IMR-90 (cell line): ENCODE results near the gene CDK6. TPM values are rescaled to one million over a fixed set of nuclear protein-coding genes. Genes with fewer than 3 reads are reported as not detected.

Source experiments
- ATAC-seq: fragments of 200-7000 bp; cut with Tn5 transposase; 2 replicates; pipeline ENCODE4 v1.9.1; 2020; ENCODE audit warnings: low read depth, mild to moderate bottlenecking, moderate library complexity
- BruUV-seq: library from RNA; stranded (reverse); fragments of 400-500 nt; replicated peaks from 2 replicates; lab custom pipeline; 2021; lab: Mats Ljungman, UMichigan
- CTCF ChIA-PET: fragments of 300-600 bp; formaldehyde crosslinking; extraction: SDS; loops from one replicate; lab custom pipeline; 2021; ENCODE audit warnings: antibody characterized with exemption; lab: Yijun Ruan, JAX
- POLR2A ChIA-PET: fragments of 300-600 bp; sonication (Branson Sonifier 250); formaldehyde crosslinking; loops from one replicate; lab custom pipeline; 2022; ENCODE audit warnings: antibody characterized with exemption; ENCODE audit not compliant: unreplicated experiment; lab: Charles Lee
- DNase-seq: peaks from one replicate; pipeline ENCODE4 v3.0.0; 2013
- H2AFZ ChIP-seq: replicated peaks from 2 replicates; pipeline ENCODE3; 2013; ENCODE audit warnings: low read length, mild to moderate bottlenecking; ENCODE audit not compliant: poor library complexity
- H2AK5ac ChIP-seq: 2 replicates; pipeline ENCODE4 v1.6.1; 2013; ENCODE audit warnings: low read depth, low read length, inconsistent platforms
- H2AK9ac ChIP-seq: replicated peaks from 2 replicates; pipeline ENCODE3; 2013; ENCODE audit warnings: mild to moderate bottlenecking, low read depth, low read length, moderate library complexity; ENCODE audit not compliant: poor library complexity
- H2BK120ac ChIP-seq: 2 replicates; pipeline ENCODE4 v1.6.1; 2013; ENCODE audit warnings: low read depth, low read length, inconsistent platforms
- H2BK15ac ChIP-seq: 3 replicates; pipeline ENCODE4 v1.6.1; 2013; ENCODE audit warnings: low read depth, low read length, inconsistent platforms
- H2BK20ac ChIP-seq: 2 replicates; pipeline ENCODE4 v1.6.1; 2013; ENCODE audit warnings: low read depth, mild to moderate bottlenecking, inconsistent platforms, low read length, moderate library complexity
- H2BK5ac ChIP-seq: 2 replicates; pipeline ENCODE4 v1.6.1; 2013; ENCODE audit warnings: mild to moderate bottlenecking, low read depth, low read length, inconsistent platforms; ENCODE audit not compliant: poor library complexity, severe bottlenecking
- H3K14ac ChIP-seq: replicated peaks from 2 replicates; pipeline ENCODE4 v1.6.1; 2013; ENCODE audit warnings: low read depth, low read length, inconsistent platforms
- H3K18ac ChIP-seq: 2 replicates; pipeline ENCODE4 v1.6.1; 2013; ENCODE audit warnings: low read depth, low read length, control low read depth
- H3K23ac ChIP-seq: 2 replicates; pipeline ENCODE4 v1.6.1; 2013; ENCODE audit warnings: low read depth, low read length, inconsistent platforms
- H3K27ac ChIP-seq: 2 replicates; pipeline ENCODE4 v1.5.1; 2013; ENCODE audit warnings: mild to moderate bottlenecking, control low read depth, low read length; ENCODE audit not compliant: insufficient read depth
- H3K27me3 ChIP-seq: 2 replicates; pipeline ENCODE4 v1.6.1; 2013; ENCODE audit warnings: low read length; ENCODE audit not compliant: control insufficient read depth, insufficient read depth
- H3K36me3 ChIP-seq: 2 replicates; pipeline ENCODE4 v1.6.1; 2013; ENCODE audit warnings: low read length, mixed read lengths; ENCODE audit not compliant: control insufficient read depth, insufficient read depth
- H3K4ac ChIP-seq: 2 replicates; pipeline ENCODE4 v1.6.1; 2013; ENCODE audit warnings: low read depth, low read length, inconsistent platforms
- H3K4me1 ChIP-seq: 2 replicates; pipeline ENCODE4 v1.6.1; 2013; ENCODE audit warnings: low read length, mixed read lengths; ENCODE audit not compliant: control insufficient read depth, insufficient read depth
- H3K4me2 ChIP-seq: 2 replicates; pipeline ENCODE4 v1.6.1; 2013; ENCODE audit warnings: low read depth, mild to moderate bottlenecking, control low read depth, low read length, moderate library complexity
- H3K4me3 ChIP-seq: 2 replicates; pipeline ENCODE4 v1.5.1; 2013; ENCODE audit warnings: low read depth, mild to moderate bottlenecking, control low read depth, low read length, moderate library complexity; ENCODE audit not compliant: insufficient read depth
- H3K56ac ChIP-seq: 2 replicates; pipeline ENCODE4 v1.6.1; 2013; ENCODE audit warnings: low read length, inconsistent platforms; ENCODE audit not compliant: insufficient read depth; ENCODE audit errors: extremely low read depth
- H3K79me1 ChIP-seq, 2 experiments: 2 replicates each; pipeline ENCODE4 v1.6.1; 2013; ENCODE audit warnings: low read length in 2 of 2, inconsistent platforms in 1 of 2, low read depth in 1 of 2
- H3K9ac ChIP-seq: 2 replicates; pipeline ENCODE4 v1.6.1; 2013; ENCODE audit warnings: low read depth, low read length, control low read depth
- H3K9me1 ChIP-seq: 2 replicates; pipeline ENCODE4 v1.6.1; 2013; ENCODE audit warnings: low read length, inconsistent platforms; ENCODE audit not compliant: insufficient read depth
- H3K9me3 ChIP-seq: 2 replicates; pipeline ENCODE4 v1.6.1; 2013; ENCODE audit warnings: low read length; ENCODE audit not compliant: control insufficient read depth, insufficient read depth
- H4K20me1 ChIP-seq: 2 replicates; pipeline ENCODE4 v1.6.1; 2013; ENCODE audit warnings: low read length, inconsistent platforms; ENCODE audit not compliant: insufficient read depth
- H4K5ac ChIP-seq: 2 replicates; pipeline ENCODE4 v1.6.1; 2013; ENCODE audit warnings: mild to moderate bottlenecking, low read depth, low read length, control low read depth
- H4K8ac ChIP-seq, 2 experiments: 2 replicates each; pipeline ENCODE4 v1.6.1; 2013; ENCODE audit warnings: low read depth in 2 of 2, low read length in 2 of 2, control low read depth in 1 of 2, inconsistent platforms in 1 of 2
- H4K91ac ChIP-seq: 2 replicates; pipeline ENCODE4 v1.6.1; 2013; ENCODE audit warnings: low read depth, low read length, inconsistent platforms; ENCODE audit not compliant: insufficient read depth
- CEBPB ChIP-seq: IDR thresholded peaks from 2 replicates; pipeline ENCODE4 v1.6.1; 2012; ENCODE audit warnings: low read depth, low read length, improper control_type of control experiment
- CHD1 ChIP-seq: IDR thresholded peaks from 2 replicates; pipeline ENCODE4 v1.6.1; 2012; ENCODE audit warnings: low read depth, low read length, improper control_type of control experiment
- ELK1 ChIP-seq: fragments of 150-350 bp; IDR thresholded peaks from 2 replicates; pipeline ENCODE4 v1.6.1; 2016; ENCODE audit warnings: low read depth, mild to moderate bottlenecking, low read length, moderate library complexity, borderline replicate concordance
- MAFK ChIP-seq: IDR thresholded peaks from 2 replicates; pipeline ENCODE4 v1.6.1; 2012; ENCODE audit warnings: low read depth, low read length, improper control_type of control experiment
- MAZ ChIP-seq: IDR thresholded peaks from 2 replicates; pipeline ENCODE4 v1.6.1; 2012; ENCODE audit warnings: low read depth, mild to moderate bottlenecking, low read length, improper control_type of control experiment, moderate library complexity, borderline replicate concordance
- MXI1 ChIP-seq: IDR thresholded peaks from 2 replicates; pipeline ENCODE4 v1.6.1; 2012; ENCODE audit warnings: low read depth, mild to moderate bottlenecking, low read length, moderate library complexity, borderline replicate concordance
- POLR2A ChIP-seq: IDR thresholded peaks from 2 replicates; pipeline ENCODE4 v1.6.1; 2012; ENCODE audit warnings: mild to moderate bottlenecking, low read depth, low read length
- RCOR1 ChIP-seq: IDR thresholded peaks from 2 replicates; pipeline ENCODE4 v1.6.1; 2012; ENCODE audit warnings: mild to moderate bottlenecking, low read length, improper control_type of control experiment; ENCODE audit not compliant: insufficient replicate concordance
- RFX5 ChIP-seq: IDR thresholded peaks from 2 replicates; pipeline ENCODE4 v1.8.0; 2012; ENCODE audit warnings: low read depth, mild to moderate bottlenecking, low read length, moderate library complexity
- SMC3 ChIP-seq: fragments of 150-350 bp; IDR thresholded peaks from 2 replicates; pipeline ENCODE4 v1.6.1; 2016; ENCODE audit warnings: low read depth, mild to moderate bottlenecking, antibody characterized with exemption, low read length, moderate library complexity
- USF2 ChIP-seq: fragments of 150-350 bp; IDR thresholded peaks from 2 replicates; pipeline ENCODE4 v1.6.1; 2017; ENCODE audit warnings: mild to moderate bottlenecking, antibody characterized with exemption, low read length, low read depth
- WGBS, 2 experiments: methylation state at CpG; one replicate each; pipeline versions ENCODE4 v1.1.5 to v1.1.7; 2013; ENCODE audit warnings: missing lambda C conversion rate in 2 of 2; ENCODE audit not compliant: insufficient read length in 1 of 2; ENCODE audit errors: extremely low coverage in 2 of 2; 5-methylcytosine and 5-hydroxymethylcytosine counted together
- dilution Hi-C: fragments of 300-500 bp; cut with HindIII; formaldehyde crosslinking; loops from one replicate; pipeline ENCODE4 v1.14.3; 2018; ENCODE audit warnings: low sequenced_read_pairs; ENCODE audit not compliant: unreplicated experiment
- in situ Hi-C: fragments of 300-500 bp; cut with MboI; formaldehyde crosslinking; loops from 3 replicates; pipeline ENCODE4 v1.14.3; 2019; ENCODE audit warnings: low sequenced_read_pairs, inconsistent platforms, mixed read lengths
- intact Hi-C: fragments of 100-400 bp; cut with micrococcal nuclease; formaldehyde crosslinking; loops from 2 replicates; pipeline ENCODE4 v1.10.0; 2022
- polyA plus RNA-seq, 3 experiments: library from polyadenylated mRNA; depleted of rRNA; stranded (reverse); fragments of >200 nt; gene quantifications; 2 replicates each; pipeline ENCODE4 v1.2.3, GENCODE V29; 2012; ENCODE audit warnings: low replicate concordance in 1 of 3
- total RNA-seq: library from RNA; depleted of rRNA; stranded (reverse); fragments of >200 nt; gene quantifications from 2 replicates; pipeline ENCODE4 v1.2.3, GENCODE V29; 2012

Gene CDK6
- total and polyA plus RNA-seq, 2 of the 4 experiments (the other 2 are of a cell fraction), result 21.5 to 195 TPM

DNA sequence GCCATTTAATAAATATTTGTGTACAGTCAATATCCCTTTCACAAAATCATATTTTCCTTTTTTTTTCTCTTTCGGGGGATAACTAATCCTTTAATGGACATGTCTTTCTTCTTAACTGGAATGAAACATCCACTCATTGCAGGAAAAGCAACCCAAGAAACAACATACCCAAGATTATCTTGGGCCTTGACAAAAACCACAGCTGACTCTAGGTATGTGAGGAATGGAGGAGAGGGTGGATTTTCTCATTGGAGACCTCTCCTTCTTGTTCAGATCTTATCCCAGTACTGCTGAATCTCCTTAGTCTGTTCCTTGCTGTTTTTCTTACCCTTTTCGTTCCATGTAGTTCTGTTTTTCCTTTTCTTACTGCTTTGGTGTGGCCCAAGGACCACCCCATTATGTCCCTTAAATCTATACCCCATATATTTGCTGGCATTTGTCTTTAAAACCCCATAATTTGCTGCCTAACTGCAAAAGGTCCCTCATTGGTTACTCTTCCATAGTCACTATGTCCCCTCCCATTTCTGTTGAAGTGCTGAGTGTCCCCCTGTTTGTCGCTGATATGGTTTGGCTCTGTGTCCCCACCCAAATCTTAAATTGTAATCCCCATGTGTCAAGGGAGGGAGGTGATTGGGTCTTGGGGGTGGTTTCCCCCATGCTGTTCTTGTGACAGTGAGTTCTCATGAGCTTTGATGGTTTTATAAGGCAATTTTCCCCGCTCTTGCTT, 6.8 kb upstream of the CDK6 start (continued):
- no peak for TF ChIP-seq CHD1
- TF ChIP-seq SMC3, result no peak

GRCh38 chr7:92841192-92841591, 4.8 kb upstream of the CDK6 start:
- ChIA-PET CTCF (no interaction called here), POLR2A (no interaction called here)
- Histone ChIP-seq H3K9ac (no peak overlapping the region), H3K18ac (peak overlapping the region; percentile 50; the same call in 1 of the 2 replicates), H2BK20ac (peak overlapping the region; percentile 17; the same call in 1 of the 2 replicates), H3K4ac (peak overlapping the region; percentile 56; the same call in 1 of the 2 replicates), H3K14ac (peak overlapping the region; percentile 61), H3K27me3 (no peaks in the 10 kb centered on the region), H4K20me1 (no peaks in the 10 kb centered on the region), H3K27ac (no peak overlapping the region), H3K79me1 (peaks cover 0 to 3% of the 10 kb centered on the region in 2 experiments; a peak in 1 of 4 replicates), H3K4me1 (peaks cover 7% of the 10 kb centered on the region; the same call in 1 of the 2 replicates), H4K5ac (peak overlapping the region; percentile 1; the same call in 1 of the 2 replicates), H2BK5ac (peak overlapping the region; percentile 39), H3K56ac (no peak overlapping the region), H4K91ac (peak overlapping the region; percentile 8; the same call in 1 of the 2 replicates), H3K9me1 (peaks cover 3% of the 10 kb centered on the region; the same call in 1 of the 2 replicates), H2AK5ac (0 out of 2 replicates have a peak overlapping the region, but pooled peaks have one; percentile 15), H2BK120ac (peak overlapping the region; percentile 27; the same call in 1 of the 2 replicates), H4K8ac (peak overlapping the region in 1 of 2 experiments; percentile 23; a peak in 1 of 4 replicates), H3K23ac (peak overlapping the region; percentile 13; the same call in 1 of the 2 replicates), H3K4me2 (no peak overlapping the region), H2AK9ac (no peak overlapping the region), H3K36me3 (no peaks in the 10 kb centered on the region), H2AFZ (no peak overlapping the region), H2BK15ac (0 out of 3 replicates have a peak overlapping the region, but pooled peaks have one; percentile 0), H3K9me3 (no peaks in the 10 kb centered on the region), H3K4me3 (no peak overlapping the region)
- in situ Hi-C loops, result no loop called here
- ATAC-seq, result no peak
- dilution Hi-C loops, result no loop called here
- BruUV-seq, result no TSS peak
- intact Hi-C loops, result no loop called here
- DNase-seq, result peak; percentile 29
- no CpG with 5 or more reads among the region's 3 CpGs for WGBS, 2 experiments
- no peak for TF ChIP-seq CEBPB
- TF ChIP-seq MAFK, result no peak
- TF ChIP-seq USF2, result no peak
- no peak for TF ChIP-seq POLR2A
- no peak for TF ChIP-seq MXI1
- TF ChIP-seq RCOR1, result no peak
- TF ChIP-seq ELK1, result no peak
- TF ChIP-seq SMC3, result no peak
- TF ChIP-seq MAZ, result no peak
- TF ChIP-seq RFX5, result no peak
